HG03469 (cell line): ENCODE measurements around the gene BRD2.

Experiments used
- ATAC-seq: cut with Tn5 transposase; IDR thresholded peaks from one replicate; pipeline ENCODE4 v1.9.1; 2021; ENCODE audit warnings: mild to moderate bottlenecking, moderate library complexity, moderate number of reproducible peaks; ENCODE audit not compliant: unreplicated experiment

Gene BRD2

GRCh38 chr6:32984622-32985389, 16.4 kb downstream of the BRD2 start:
- no peak for ATAC-seq

DNA sequence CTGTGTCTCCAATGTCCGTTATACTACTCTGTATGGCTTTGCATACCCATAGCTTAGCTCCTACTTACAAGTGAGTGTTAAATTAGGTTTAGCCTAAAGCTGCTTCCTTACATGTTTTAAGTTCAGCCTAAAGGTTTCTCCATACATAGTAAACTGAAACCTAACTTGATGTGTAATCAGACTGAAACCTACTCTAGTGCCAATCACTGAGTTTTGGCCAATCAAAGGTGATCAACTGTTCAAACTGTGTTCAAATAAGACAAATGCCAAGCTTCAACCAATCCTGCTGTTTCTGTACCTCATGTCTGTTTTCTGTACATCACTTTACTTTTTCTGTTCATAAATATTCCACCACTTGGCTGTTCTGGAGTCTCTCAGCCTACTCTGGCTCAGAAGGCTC, 21.0 kb downstream of the BRD2 start:
- ATAC-seq, result no peak

GRCh38 chr6:32991972-32992371, 23.6 kb downstream of the BRD2 start:
- ATAC-seq, result no peak

- no peak for ATAC-seq
These were observed 25.1 kb downstream of the BRD2 start for GRCh38 chr6:32993363-32993973.

DNA sequence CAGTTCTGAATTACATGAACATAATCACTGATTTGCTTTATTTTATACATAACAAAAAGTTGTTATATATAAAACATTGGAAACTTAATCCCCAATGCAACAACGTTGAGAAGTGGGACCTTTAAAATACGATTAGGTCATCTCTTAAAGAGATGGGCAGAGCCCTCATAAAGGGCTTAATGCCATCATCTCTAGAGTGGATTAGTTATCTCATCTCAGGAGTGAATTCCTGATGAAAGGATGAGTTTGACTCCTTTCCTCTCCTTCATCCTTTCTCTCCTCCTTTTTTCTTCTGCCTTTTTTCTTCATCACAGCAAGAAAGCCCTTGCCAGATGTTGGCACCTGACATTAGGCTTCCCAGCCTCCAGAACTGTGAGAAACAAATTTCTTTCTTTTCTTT, 27.1 kb downstream of the BRD2 start:
- no peak for ATAC-seq

DNA sequence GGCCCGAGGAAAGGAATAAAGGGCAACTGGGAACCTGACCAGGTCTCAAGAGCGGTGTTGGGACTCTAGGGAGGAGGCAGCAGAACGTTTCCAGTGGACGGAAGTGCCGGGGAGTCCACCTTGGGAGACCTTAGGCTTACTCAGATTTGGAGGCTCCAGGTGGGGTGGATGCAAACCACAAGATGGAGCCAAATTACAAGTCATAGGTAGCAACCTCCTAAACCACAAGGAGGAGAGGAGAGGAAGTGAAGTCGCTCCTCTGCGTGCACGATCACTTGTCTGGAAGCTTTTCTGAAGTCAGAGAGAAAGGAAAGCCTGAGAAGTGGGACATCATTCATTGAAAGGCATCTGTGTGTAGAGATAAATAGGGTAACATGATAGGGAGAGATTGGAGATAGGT, 31.7 kb downstream of the BRD2 start:
- ATAC-seq, result no peak

GRCh38 chr6:33001685-33002084, 33.3 kb downstream of the BRD2 start:
- no peak for ATAC-seq

GRCh38 chr6:33004940-33005339, 36.5 kb downstream of the BRD2 start:
- ATAC-seq, result no peak

GRCh38 chr6:33007831-33008400, 39.5 kb downstream of the BRD2 start:
- no peak for ATAC-seq

DNA sequence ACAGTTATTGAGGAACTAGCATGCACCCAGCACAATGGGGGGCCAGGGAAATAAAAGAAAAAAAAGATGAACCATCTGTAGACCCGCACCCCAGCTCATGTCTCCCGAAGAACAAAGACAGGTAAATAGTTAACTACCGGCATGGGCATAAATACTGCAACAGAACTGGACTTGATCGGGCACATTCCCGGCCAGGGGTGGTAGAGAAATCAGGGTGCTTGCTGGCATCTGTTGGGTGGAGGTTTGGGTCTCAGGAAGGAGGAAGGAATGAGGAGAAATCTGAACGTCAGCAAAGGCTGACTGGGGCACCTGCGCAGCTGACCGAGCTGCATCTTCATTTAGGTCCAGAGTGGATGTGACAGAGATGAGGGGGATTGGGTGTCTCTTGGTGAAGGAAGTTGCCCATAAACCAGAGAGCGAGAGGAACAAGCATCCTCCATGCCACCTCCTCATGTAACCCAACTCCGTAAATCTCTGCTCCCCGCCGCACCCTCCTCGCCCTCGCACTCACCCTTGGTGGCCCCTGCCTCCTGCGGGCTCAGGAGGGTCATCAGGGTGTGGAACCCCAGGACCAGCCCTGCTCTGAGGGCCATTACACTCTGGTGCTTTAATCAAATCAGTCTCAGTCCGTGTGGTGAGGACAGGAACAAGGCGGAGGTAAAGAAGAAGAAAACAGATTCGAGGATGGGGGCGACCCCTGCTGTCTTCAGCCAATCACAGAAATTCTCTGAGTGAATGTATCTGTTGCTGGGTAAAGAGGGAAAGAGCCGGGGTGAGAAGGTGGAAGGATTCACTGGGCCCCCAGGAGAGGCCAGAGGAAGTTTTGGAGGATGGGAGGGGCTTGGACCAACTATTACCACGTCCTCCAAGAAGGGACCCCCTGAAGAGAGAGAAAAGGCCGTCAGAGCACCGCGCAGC, 40.8 kb downstream of the BRD2 start, which contains the start of gene HLA-DOA:
TSS of gene HLA-DOA (minus strand) at position 648 of the 918 bp plus-strand sequence.
- ATAC-seq, result peak; percentile 63

DNA sequence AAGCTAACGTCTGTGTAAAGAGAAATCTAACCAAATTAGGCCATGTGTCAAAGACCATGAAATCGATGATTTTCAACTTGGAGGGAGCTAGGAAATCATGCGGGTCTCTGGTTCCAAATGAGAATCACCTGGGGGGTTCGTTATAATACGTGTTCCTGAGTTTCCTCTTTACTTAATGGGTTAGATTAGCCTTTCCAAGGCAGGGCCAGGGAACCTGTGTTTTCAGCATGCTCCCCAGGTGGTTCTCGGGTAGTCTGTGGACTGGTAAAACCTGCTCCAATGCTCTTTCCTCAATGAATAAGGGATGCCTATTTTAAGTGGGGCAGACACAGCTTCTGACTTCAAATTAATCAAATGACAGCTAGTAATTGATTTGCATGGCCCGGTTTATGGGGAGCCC, 42.0 kb downstream of the BRD2 start:
- ATAC-seq, result no peak

DNA sequence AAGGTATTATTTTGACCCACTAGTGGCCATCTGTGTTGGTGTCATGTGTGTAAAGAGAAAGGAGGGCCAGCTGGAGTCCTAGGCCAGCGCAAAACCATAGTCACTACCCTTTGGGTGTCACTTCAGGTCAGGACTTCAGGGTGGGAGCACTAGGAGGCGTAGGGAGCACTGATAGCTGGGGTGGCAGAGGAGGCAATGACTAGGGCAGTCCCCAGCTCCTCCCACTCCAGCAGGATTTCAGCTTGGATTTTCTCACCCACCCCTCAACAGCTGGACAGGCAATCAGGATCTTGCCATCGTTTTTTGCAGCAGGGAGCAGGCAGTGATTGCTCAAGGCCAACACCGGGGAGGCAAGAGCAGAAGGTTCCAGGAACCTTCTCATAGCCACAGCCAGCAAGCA, 45.2 kb downstream of the BRD2 start:
- ATAC-seq, result no peak

DNA sequence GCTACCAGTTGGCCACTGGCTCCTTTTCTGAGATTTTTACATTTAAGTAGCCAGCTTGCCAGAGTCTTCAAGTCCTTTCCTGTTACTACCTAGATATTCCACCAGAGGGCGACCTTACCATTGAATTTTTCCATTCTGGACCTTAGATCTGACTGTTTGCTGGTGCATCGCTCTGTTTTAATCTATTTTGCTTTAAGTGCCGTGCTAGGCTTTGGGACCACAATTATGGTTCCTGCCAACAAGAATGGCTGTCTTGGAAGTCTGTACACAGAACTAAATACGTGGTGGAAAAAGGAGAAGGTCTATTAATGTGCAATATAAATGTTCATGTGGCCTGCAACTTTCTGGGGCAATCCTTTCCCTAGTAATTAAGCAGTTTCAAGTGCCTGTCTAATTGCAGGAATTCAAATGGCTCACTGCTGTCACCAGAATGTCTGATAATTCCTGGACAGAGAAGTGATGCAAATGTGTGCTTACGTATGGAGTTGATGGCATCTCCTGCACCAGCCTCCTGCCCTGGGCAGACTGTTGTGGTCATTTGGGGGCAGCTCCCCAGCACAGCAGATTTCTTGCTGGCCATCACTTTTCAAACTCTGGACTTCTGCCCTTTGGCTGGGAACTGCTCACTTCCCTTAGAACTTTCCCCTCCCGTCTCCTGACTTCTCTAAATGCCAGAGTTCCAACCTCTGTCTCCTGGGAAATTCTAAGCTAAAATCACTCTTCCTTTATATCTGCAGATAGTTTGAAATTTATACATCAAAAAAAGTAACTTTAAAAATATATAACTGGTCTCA, 46.6 kb downstream of the BRD2 start:
- no peak for ATAC-seq

- no peak for ATAC-seq
These were observed 47.4 kb downstream of the BRD2 start for GRCh38 chr6:33015798-33016197.

DNA sequence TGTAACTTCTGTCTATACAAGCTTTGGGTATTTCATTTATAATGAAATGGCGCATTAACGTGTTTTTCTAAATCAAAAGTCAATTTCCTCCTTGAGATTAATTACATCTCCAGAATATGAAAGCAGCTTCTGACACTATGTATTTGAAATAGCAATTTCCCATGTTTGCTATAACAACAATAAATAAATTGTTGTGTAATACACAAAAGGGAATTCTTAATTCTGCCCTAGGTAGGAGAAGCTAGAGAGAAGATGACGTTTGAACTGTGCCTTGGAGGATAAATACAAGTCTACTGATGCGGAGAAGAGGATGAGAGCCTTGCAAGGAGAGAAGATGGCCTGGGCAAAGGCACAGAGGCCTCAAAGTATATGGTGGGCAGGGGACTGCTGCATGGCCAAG, 48.6 kb downstream of the BRD2 start:
- no peak for ATAC-seq

DNA sequence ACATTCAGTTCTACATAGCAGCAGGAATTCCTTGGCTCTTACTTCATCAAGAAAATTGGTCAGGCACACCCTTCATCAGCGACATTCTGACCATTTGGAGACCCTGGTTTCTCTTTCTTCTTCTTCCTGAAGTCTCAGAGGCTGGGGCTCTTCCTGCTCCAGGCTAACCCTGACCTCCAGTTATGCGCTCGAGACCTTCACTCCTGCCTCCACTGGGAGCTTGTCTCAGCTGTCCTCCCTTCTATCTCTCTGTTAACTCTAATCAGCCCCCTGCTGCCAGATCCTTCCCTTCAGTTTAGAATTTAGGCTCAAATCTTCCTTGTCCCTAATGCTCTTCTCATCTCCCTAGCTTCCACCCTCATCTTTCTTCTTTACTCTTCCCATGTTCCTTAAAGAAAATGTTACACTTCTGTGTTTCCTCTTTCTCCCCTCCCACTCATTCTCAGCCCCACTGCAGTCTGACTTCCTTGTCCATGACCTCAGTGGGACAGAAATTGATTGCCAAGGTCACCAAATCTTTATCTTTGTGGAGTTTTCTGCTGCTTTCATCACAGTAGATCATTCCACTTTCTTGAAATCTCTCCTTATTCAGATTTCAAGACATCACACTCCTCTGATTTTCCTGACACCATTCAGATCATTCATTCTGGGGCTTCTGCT, 49.4 kb downstream of the BRD2 start:
- no peak for ATAC-seq

GRCh38 chr6:33018418-33018817, 50.0 kb downstream of the BRD2 start:
- no peak for ATAC-seq

DNA sequence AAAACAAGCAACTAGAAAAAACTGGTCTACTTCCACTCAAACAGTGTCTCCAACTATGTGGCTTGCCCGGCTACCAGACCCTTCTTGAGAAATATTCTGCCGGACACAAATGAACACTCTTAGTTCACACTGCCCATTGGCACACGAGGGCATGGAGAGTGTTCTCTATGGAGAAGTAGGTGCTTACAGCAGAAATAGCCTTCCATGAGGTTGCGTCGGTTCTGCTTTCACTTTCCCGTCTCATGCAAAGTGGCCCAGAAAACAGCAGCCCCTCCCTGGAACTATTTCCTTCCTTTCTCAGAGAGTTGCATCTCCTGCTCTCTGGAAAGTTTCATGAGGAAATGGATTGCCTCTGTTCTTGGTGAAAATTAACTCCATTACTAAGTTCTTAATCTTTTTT, 50.5 kb downstream of the BRD2 start:
- ATAC-seq, result no peak

GRCh38 chr6:33019372-33019771, 51.0 kb downstream of the BRD2 start:
- no peak for ATAC-seq

DNA sequence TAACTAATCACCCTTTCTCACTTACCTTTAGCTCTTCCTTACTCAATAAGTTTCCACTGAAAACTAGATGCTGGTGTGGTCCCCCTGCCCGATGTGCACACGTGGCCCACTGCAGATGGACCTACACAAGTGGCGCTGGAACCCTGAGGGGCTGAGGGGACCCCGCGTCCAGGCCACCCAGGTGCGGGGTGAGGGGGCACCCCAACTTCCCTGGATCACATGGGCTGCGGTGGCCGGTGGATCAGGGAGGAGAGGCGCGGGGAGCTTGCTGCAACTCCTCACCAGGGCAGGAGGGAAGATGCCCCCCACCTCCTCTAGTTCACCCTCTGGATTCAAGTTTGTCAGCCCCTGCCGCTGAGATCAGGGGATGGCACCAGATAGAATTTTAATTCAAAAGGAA, 53.5 kb downstream of the BRD2 start:
- ATAC-seq, result no peak
